OCI-LY7 (cell line): ENCODE data around the gene STK32A.

Experiments used
- EZH2phosphoT487 ChIP-seq: fragments of 200-600 bp; sonication (generic); IDR thresholded peaks from 2 replicates; pipeline ENCODE4 v1.6.1; 2018; ENCODE audit warnings: low read depth, borderline replicate concordance, mild to moderate bottlenecking, mixed run types, antibody characterized with exemption, low read length, moderate library complexity, mixed read lengths
- TF ChIP-seq, protein P1 (sequence below): fragments of 200-600 bp; sonication (generic); conservative IDR thresholded peaks from 2 replicates; pipeline ENCODE4 v1.5.1; 2014; ENCODE audit warnings: mild to moderate bottlenecking, antibody characterized with exemption, low read length, moderate library complexity, mixed read lengths

DNA sequence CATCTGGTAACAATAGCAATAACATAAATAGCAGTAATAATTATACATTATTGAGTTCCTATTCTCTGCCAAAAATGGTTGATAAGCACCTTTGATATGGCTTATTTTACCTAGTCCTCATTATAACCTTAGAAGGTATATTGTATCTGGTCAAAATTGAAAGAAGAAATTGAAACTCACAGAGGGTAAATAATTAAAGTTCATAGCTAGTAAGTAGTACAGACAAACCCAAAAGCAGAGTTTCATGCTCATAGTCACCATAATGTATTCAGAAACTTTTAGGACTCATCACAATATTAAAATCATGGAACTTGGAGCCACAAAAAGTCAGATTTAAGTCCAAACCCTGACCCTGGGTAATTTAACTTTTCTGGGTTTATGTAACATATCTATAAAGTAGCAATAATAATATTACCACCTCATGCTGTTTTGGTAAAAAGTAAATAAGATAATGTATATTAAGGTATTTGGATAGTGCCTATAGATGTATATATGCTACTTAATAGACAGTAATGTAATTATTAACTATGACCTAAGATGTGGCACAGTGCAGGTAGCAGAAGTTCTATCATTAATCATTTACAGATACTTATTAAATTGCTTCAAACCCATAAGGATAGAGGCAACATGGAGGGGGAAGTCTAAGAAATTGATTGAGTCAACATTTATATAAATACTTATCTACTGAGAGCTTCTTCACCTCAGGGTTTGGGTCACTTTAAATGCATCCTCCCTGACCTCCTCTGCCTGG, 32.4 kb downstream of the STK32A start:
- TF ChIP-seq, protein P1, sequence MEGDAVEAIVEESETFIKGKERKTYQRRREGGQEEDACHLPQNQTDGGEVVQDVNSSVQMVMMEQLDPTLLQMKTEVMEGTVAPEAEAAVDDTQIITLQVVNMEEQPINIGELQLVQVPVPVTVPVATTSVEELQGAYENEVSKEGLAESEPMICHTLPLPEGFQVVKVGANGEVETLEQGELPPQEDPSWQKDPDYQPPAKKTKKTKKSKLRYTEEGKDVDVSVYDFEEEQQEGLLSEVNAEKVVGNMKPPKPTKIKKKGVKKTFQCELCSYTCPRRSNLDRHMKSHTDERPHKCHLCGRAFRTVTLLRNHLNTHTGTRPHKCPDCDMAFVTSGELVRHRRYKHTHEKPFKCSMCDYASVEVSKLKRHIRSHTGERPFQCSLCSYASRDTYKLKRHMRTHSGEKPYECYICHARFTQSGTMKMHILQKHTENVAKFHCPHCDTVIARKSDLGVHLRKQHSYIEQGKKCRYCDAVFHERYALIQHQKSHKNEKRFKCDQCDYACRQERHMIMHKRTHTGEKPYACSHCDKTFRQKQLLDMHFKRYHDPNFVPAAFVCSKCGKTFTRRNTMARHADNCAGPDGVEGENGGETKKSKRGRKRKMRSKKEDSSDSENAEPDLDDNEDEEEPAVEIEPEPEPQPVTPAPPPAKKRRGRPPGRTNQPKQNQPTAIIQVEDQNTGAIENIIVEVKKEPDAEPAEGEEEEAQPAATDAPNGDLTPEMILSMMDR = no peak
- TF ChIP-seq EZH2phosphoT487 = no peak
